Activated CD8-positive, alpha-beta T cell treated with anti-CD3 and anti-CD28 coated beads for 36 hours (primary cell): ENCODE data around the gene OR5W2. TPM values are rescaled to one million over a fixed set of nuclear protein-coding genes. Genes with fewer than 3 reads are reported as not detected.

Experiments
- total RNA-seq, 2 experiments: library from RNA; stranded (reverse); gene quantifications; one replicate each; pipeline ENCODE4 v1.2.3, GENCODE V29; 2021

The OR5W2 gene
- total RNA-seq, 2 experiments from 2014 or later, result not detected

Other genes with a start within 250 kb of the OR5W2 start
- gene OR5D13, start 141.1 kb downstream of the OR5W2 start, total RNA-seq, result not detected
- gene OR5D14, start 119.0 kb downstream of the OR5W2 start, total RNA-seq, result not detected
- not detected for gene OR5L1, start 103.2 kb downstream of the OR5W2 start, total RNA-seq
- not detected for gene OR5D18, start 95.0 kb downstream of the OR5W2 start, total RNA-seq
- not detected for gene OR5L2, start 87.4 kb downstream of the OR5W2 start, total RNA-seq
- not detected for gene OR5D16, start 75.8 kb downstream of the OR5W2 start, total RNA-seq
- not detected for gene TRIM51, start 31.3 kb downstream of the OR5W2 start, total RNA-seq
- gene OR5I1, start 21.8 kb upstream of the OR5W2 start, total RNA-seq, result not detected
- gene OR10AG1, start 55.4 kb upstream of the OR5W2 start, total RNA-seq, result not detected
- not detected for gene OR5F1, start 80.0 kb upstream of the OR5W2 start, total RNA-seq
- gene OR5AS1, start 113.1 kb upstream of the OR5W2 start, total RNA-seq, result not detected
- gene OR8I2, start 178.7 kb upstream of the OR5W2 start, total RNA-seq, result not detected
- not detected for gene OR8H2, start 189.1 kb upstream of the OR5W2 start, total RNA-seq
- not detected for gene OR8H3, start 207.8 kb upstream of the OR5W2 start, total RNA-seq
- gene OR8J3, start 225.6 kb upstream of the OR5W2 start, total RNA-seq, result not detected
- not detected for gene OR8K5, start 245.7 kb upstream of the OR5W2 start, total RNA-seq